Testis (tissue), 2 donors: Measurements from ENCODE around the gene KIFAP3.

Experiments used
- POLR2A ChIP-seq: fragments of 450-650 bp; IDR thresholded peaks from one replicate; pipeline ENCODE4 v1.6.1; 2017; ENCODE audit warnings: antibody characterized with exemption, mild to moderate bottlenecking, moderate library complexity
- TF ChIP-seq, protein P1 (sequence below), 3 experiments: fragments of 450-650 bp in 2 of 3; fragments of 200-600 bp in 1 of 3; sonication (generic) in 1 of 3; IDR thresholded peaks; one replicate each; pipeline ENCODE4 v1.5.1; 2016 to 2019; ENCODE audit warnings: antibody characterized with exemption in 3 of 3, mild to moderate bottlenecking in 2 of 3, moderate library complexity in 1 of 3

DNA sequence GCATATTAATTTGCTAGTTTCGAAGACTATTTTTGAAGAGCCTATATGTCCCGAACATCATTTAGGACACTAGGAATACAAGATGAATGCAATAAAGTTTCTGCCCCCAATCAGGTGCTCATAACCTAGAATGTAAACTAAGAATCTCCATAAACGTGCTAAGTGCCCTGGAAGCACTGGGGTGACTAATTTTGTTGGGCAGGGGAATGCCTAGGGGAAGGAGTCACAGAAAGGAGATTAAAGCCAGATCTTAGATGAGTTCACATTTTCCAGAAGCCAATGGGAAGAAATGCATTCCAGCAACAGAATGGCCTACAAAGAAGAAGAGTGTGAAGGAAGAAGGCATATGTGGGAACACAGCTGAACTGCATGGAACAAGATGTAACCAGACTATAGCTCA lies 200.3 kb downstream of the KIFAP3 start:
- TF ChIP-seq POLR2A = no peak
- TF ChIP-seq, protein P1, sequence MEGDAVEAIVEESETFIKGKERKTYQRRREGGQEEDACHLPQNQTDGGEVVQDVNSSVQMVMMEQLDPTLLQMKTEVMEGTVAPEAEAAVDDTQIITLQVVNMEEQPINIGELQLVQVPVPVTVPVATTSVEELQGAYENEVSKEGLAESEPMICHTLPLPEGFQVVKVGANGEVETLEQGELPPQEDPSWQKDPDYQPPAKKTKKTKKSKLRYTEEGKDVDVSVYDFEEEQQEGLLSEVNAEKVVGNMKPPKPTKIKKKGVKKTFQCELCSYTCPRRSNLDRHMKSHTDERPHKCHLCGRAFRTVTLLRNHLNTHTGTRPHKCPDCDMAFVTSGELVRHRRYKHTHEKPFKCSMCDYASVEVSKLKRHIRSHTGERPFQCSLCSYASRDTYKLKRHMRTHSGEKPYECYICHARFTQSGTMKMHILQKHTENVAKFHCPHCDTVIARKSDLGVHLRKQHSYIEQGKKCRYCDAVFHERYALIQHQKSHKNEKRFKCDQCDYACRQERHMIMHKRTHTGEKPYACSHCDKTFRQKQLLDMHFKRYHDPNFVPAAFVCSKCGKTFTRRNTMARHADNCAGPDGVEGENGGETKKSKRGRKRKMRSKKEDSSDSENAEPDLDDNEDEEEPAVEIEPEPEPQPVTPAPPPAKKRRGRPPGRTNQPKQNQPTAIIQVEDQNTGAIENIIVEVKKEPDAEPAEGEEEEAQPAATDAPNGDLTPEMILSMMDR (IDR thresholded peaks at IDR 0.05) = no peak
